Uterus (tissue), 4 donors: Measurements from ENCODE around the gene PUS3. TPM values are rescaled to one million over a fixed set of nuclear protein-coding genes. Genes with fewer than 3 reads are reported as not detected.

ENCODE experiments used
- DNase-seq, 2 donors: peaks; one replicate each; pipeline ENCODE4 v3.0.0-alpha.2; 2019 to 2020
- H3K27ac ChIP-seq, 2 donors: fragments of 200-600 bp; sonication (generic); 1 replicate in 1 of 2; 2 replicates in 1 of 2; pipeline ENCODE4 v1.5.1; 2016 to 2018
- H3K27me3 ChIP-seq, 2 donors: fragments of 200-600 bp; sonication (generic); one replicate each; pipeline ENCODE4 v1.5.1; 2018 to 2019; ENCODE audit warnings: control low read depth in 1 of 2
- H3K36me3 ChIP-seq, 2 donors: fragments of 200-600 bp; sonication (generic); one replicate each; pipeline ENCODE4 v1.5.1; 2019; ENCODE audit warnings: control low read depth in 1 of 2
- H3K4me1 ChIP-seq, 2 donors: fragments of 200-600 bp; sonication (generic); one replicate each; pipeline ENCODE4 v1.5.1; 2018 to 2019; ENCODE audit warnings: control low read depth in 1 of 2
- H3K4me3 ChIP-seq, 2 donors: fragments of 200-600 bp; sonication (generic); 1 replicate in 1 of 2; 2 replicates in 1 of 2; pipeline ENCODE4 v1.5.1; 2018 to 2019; ENCODE audit warnings: mild to moderate bottlenecking in 1 of 2
- H3K9me3 ChIP-seq, 2 donors: fragments of 200-600 bp; sonication (generic); one replicate each; pipeline ENCODE4 v1.5.1; 2019; ENCODE audit warnings: control low read depth in 1 of 2
- CTCF ChIP-seq, 4 experiments: fragments of 200-600 bp in 2 of 4; fragments of 450-650 bp in 2 of 4; sonication (generic) in 2 of 4; IDR thresholded peaks; one replicate each; pipeline ENCODE4 v1.5.1; 2016 to 2019; ENCODE audit warnings: antibody characterized with exemption in 4 of 4, mild to moderate bottlenecking in 2 of 4, moderate library complexity in 1 of 4
- POLR2A ChIP-seq, 2 donors: fragments of 450-650 bp; IDR thresholded peaks; one replicate each; pipeline ENCODE4 v1.6.1; 2016; ENCODE audit warnings: antibody characterized with exemption in 2 of 2, mild to moderate bottlenecking in 1 of 2, moderate library complexity in 1 of 2
- intact Hi-C: fragments of 100-400 bp; cut with DNase I; formaldehyde crosslinking; loops from one replicate; pipeline ENCODE4 v1.15.1; 2023; ENCODE audit warnings: low total_unique reads
- total RNA-seq, 4 donors: library from RNA; depleted of rRNA in 3 of 4; stranded (reverse); fragments of >200 nt in 3 of 4; gene quantifications; one replicate each; pipeline versions ENCODE4 v1.1.0 to v1.2.4, GENCODE V29; 2014 to 2023
- donor health status: DM: yes; HTN: yes; CAD: no.

Gene PUS3
- total RNA-seq, 4 donors from 2014 or later = 1.8 to 19.4 (median 10.2) TPM

GRCh38 chr11:125892071-125892470, 10.9 kb downstream of the PUS3 start:
- Histone ChIP-seq H3K4me1 (no peaks in the 10 kb centered on the region), H3K9me3 (no peaks in the 10 kb centered on the region)

GRCh38 chr11:125890447-125891100, 12.4 kb downstream of the PUS3 start:
- H3K9me3 ChIP-seq = no peaks in the 10 kb centered on the region
- H3K36me3 ChIP-seq = no peaks in the 10 kb centered on the region
- H3K4me1 ChIP-seq = no peaks in the 10 kb centered on the region
- no peaks in the 10 kb centered on the region for H3K27me3 ChIP-seq
- no peak overlapping the region for H3K27ac ChIP-seq
- no peak overlapping the region for H3K4me3 ChIP-seq
- TF ChIP-seq CTCF (IDR thresholded peaks at IDR 0.05) (no peak), POLR2A (IDR thresholded peaks at IDR 0.05) (no peak)
- intact Hi-C loops = no loop called here
- DNase-seq = no peak

More at GRCh38 chr11:125892071-125892470, 10.9 kb downstream of the PUS3 start:
- no peak overlapping the region for H3K27ac ChIP-seq
- TF ChIP-seq POLR2A (IDR thresholded peaks at IDR 0.05) = no peak
- no peak for TF ChIP-seq CTCF (IDR thresholded peaks at IDR 0.05)
- H3K36me3 ChIP-seq = no peaks in the 10 kb centered on the region
- intact Hi-C loops = no loop called here
- no peak for DNase-seq
- H3K27me3 ChIP-seq = no peaks in the 10 kb centered on the region
- no peak overlapping the region for H3K4me3 ChIP-seq

- no peaks in the 10 kb centered on the region for H3K9me3 ChIP-seq
- intact Hi-C loops = no loop called here
- H3K4me1 ChIP-seq = no peaks in the 10 kb centered on the region
- peak within 1 kb of the TSS; percentile 87 to 96 for H3K27ac ChIP-seq
- peak; percentile 68 to 72 for TF ChIP-seq POLR2A (IDR thresholded peaks at IDR 0.05)
- TF ChIP-seq CTCF (IDR thresholded peaks at IDR 0.05) = peak; percentile 10 to 42 (median 26)
- peak; percentile 92 to 93 for DNase-seq
- H3K27me3 ChIP-seq = no peaks in the 10 kb centered on the region
- peak within 1 kb of the TSS; percentile 61 to 91 for H3K4me3 ChIP-seq
- no peaks in the 10 kb centered on the region for H3K36me3 ChIP-seq
These were observed 15.4 kb downstream of the PUS3 start, which contains the start of gene HYLS1 for GRCh38 chr11:125887373-125888324. Gene HYLS1 (plus strand): TSS chr11:125887668. CDS start chr11:125899369, 11,701 bp downstream.

GRCh38 chr11:125886997-125887372, 16.0 kb downstream of the PUS3 start:
- intact Hi-C loops = no loop called here

More at GRCh38 chr11:125886997-125887372, 16.0 kb downstream of the PUS3 start:
- no peaks in the 10 kb centered on the region for H3K4me1 ChIP-seq
- peak overlapping the region; percentile 87 to 96 for H3K27ac ChIP-seq
- no peaks in the 10 kb centered on the region for H3K27me3 ChIP-seq
- TF ChIP-seq CTCF (IDR thresholded peaks at IDR 0.05) = no peak
- no peak for TF ChIP-seq POLR2A (IDR thresholded peaks at IDR 0.05)
- DNase-seq = peak; percentile 29 to 46
- no peaks in the 10 kb centered on the region for H3K36me3 ChIP-seq
- peak overlapping the region; percentile 61 to 91 for H3K4me3 ChIP-seq
- H3K9me3 ChIP-seq = no peaks in the 10 kb centered on the region
